Adipocyte (in vitro differentiated cells): ENCODE results near the gene MRPL38.

ENCODE experiments used
- DNase-seq: peaks from one replicate; pipeline ENCODE4 v3.0.0-alpha.2; 2015; ENCODE audit warnings: low read depth
- H3K27me3 ChIP-seq: replicated peaks from 2 replicates; pipeline ENCODE4 v1.7.0; 2013; ENCODE audit warnings: mild to moderate bottlenecking, low read length, moderate library complexity; ENCODE audit not compliant: control insufficient read depth, insufficient read depth
- H3K36me3 ChIP-seq: 2 replicates; pipeline ENCODE4 v1.7.0; 2013; ENCODE audit warnings: low read length, mild to moderate bottlenecking, moderate library complexity; ENCODE audit not compliant: control insufficient read depth, insufficient read depth, severe bottlenecking
- H3K4me1 ChIP-seq: 2 replicates; pipeline ENCODE4 v1.7.0; 2013; ENCODE audit warnings: mild to moderate bottlenecking, low read length, moderate library complexity; ENCODE audit not compliant: control insufficient read depth, insufficient read depth
- H3K4me3 ChIP-seq: 2 replicates; pipeline ENCODE4 v1.7.0; 2013; ENCODE audit warnings: mild to moderate bottlenecking, low read length, moderate library complexity
- H3K9ac ChIP-seq: 2 replicates; pipeline ENCODE4 v1.7.0; 2013; ENCODE audit warnings: mild to moderate bottlenecking, low read length, moderate library complexity
- H3K9me3 ChIP-seq: 2 replicates; pipeline ENCODE4 v1.7.0; 2013; ENCODE audit warnings: mild to moderate bottlenecking, low read length, moderate library complexity; ENCODE audit not compliant: control insufficient read depth

The MRPL38 gene

GRCh38 chr17:75917141-75917916 lies 12.6 kb upstream of the MRPL38 start:
- Histone ChIP-seq H3K36me3 (peaks cover 3% of the 10 kb centered on the region), H3K9ac (no peak overlapping the region), H3K4me1 (no peaks in the 10 kb centered on the region), H3K9me3 (no peaks in the 10 kb centered on the region), H3K27me3 (no peaks in the 10 kb centered on the region), H3K4me3 (no peak overlapping the region)
- no peak for DNase-seq

- Histone ChIP-seq H3K9me3 (no peaks in the 10 kb centered on the region), H3K4me1 (no peaks in the 10 kb centered on the region), H3K36me3 (peaks cover 7% of the 10 kb centered on the region), H3K27me3 (no peaks in the 10 kb centered on the region), H3K9ac (no peak overlapping the region), H3K4me3 (no peak overlapping the region)
- no peak for DNase-seq
Measured at GRCh38 chr17:75915268-75915667, 10.6 kb upstream of the MRPL38 start.

DNA sequence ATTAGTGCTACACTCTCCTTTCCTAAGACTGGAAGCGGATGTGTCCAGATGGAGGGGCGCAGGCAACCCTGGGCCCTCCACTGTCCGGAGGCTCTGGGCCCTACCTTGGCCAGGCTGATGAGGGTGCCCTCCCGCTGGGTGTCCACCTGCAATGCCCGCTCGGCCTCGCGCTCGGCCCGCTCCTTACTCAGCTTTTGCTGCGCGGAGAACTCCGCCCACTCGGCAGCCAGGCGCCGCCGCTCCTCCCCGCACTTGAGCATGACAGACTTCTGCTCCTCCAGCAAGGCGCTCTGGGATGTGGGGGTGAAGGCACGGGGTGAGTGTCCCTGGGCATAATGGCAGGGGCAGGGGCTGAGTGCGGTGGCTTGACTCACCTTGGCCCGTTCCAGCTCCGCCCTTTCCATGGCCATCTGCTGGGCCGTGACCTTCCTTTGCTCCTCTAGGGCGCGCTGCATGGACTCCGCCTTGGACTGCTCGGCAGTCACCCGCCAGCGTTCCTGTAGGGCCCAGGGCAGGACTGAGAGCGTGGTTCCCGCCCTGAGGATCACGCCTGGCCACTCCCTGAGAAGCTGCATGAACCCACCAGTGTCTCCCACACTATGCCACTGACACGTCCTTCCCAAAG lies 10.1 kb upstream of the MRPL38 start:
- Histone ChIP-seq H3K4me3 (no peak overlapping the region), H3K27me3 (no peaks in the 10 kb centered on the region), H3K9me3 (no peaks in the 10 kb centered on the region), H3K4me1 (peaks cover 1% of the 10 kb centered on the region), H3K9ac (no peak overlapping the region), H3K36me3 (peaks cover 7% of the 10 kb centered on the region)
- DNase-seq: no peak

DNA sequence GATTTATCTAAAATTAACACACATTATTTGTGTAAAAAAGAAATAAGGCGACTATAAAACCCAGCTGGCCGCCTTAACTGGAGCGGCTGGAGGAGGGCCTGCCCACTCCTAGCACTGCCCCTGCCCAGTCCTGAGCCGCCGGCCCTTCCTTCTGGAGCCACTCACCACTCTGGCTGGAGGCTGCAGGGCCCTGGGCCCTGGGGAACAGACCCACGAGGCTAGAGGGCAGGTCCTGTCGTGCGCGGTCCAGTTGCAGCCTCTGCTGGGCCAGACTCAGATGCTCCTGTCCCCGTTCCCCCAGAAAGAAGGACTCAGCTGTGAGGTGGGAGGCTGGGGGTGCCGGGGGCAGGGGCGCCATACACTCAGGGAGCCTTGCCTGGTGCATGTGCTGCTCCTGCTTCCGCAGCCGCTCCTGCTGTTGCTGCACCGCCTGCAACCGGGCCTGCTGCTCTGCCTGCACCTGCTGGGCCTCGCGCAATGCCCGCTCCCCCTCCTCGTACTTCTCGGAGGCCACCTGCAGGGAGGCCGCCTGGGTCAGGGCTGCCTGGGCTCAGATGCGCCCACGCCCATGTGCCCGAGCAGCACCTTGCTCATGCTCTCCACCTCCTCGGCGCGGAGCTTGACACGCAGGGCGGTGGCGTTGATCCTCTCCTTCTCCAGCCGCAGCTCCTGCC lies 9.0 kb upstream of the MRPL38 start:
- DNase-seq: no peak
- peaks cover 2% of the 10 kb centered on the region for H3K4me1 ChIP-seq
- no peaks in the 10 kb centered on the region for H3K9me3 ChIP-seq
- H3K36me3 ChIP-seq: peaks cover 7% of the 10 kb centered on the region
- H3K27me3 ChIP-seq: no peaks in the 10 kb centered on the region
- H3K4me3 ChIP-seq: no peak overlapping the region
- H3K9ac ChIP-seq: no peak overlapping the region

DNA sequence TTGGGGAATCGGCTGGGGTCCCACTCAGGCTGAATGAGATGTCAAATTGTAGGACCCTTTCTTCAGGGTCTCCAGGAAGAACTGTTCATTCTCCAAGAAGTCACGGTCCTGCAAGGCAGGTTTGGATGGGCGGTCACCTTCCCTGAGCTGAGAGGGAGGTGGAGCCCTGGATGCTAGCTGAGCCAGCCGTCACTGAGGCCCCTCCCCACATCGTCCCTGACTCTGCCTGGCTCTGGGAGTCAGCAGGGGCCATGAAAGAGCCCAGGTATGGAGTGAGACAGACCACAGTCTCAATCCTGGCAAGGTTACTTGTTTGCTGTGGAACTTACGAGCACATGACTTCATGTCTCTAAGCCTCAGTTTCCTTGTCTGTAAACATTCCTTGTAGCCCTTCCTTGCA lies 6.0 kb upstream of the MRPL38 start:
- H3K4me3 ChIP-seq: no peak overlapping the region
- no peak overlapping the region for H3K9ac ChIP-seq
- H3K4me1 ChIP-seq: peaks cover 2% of the 10 kb centered on the region
- no peaks in the 10 kb centered on the region for H3K9me3 ChIP-seq
- no peak for DNase-seq
- peaks cover 7% of the 10 kb centered on the region for H3K36me3 ChIP-seq
- H3K27me3 ChIP-seq: no peaks in the 10 kb centered on the region

- peak; percentile 11 for DNase-seq
Measured at GRCh38 chr17:75909812-75910274, 5.2 kb upstream of the MRPL38 start.

GRCh38 chr17:75909051-75909811 lies 4.5 kb upstream of the MRPL38 start:
- Histone ChIP-seq H3K4me3 (no peak overlapping the region), H3K27me3 (no peaks in the 10 kb centered on the region), H3K9me3 (no peaks in the 10 kb centered on the region), H3K36me3 (peaks cover 7% of the 10 kb centered on the region), H3K4me1 (peaks cover 2% of the 10 kb centered on the region), H3K9ac (no peak overlapping the region)
- no peak for DNase-seq

More at GRCh38 chr17:75909812-75910274, 5.2 kb upstream of the MRPL38 start:
- Histone ChIP-seq H3K9me3 (no peaks in the 10 kb centered on the region), H3K4me1 (peaks cover 2% of the 10 kb centered on the region), H3K27me3 (no peaks in the 10 kb centered on the region), H3K36me3 (peaks cover 7% of the 10 kb centered on the region), H3K9ac (no peak overlapping the region), H3K4me3 (no peak overlapping the region)

DNA sequence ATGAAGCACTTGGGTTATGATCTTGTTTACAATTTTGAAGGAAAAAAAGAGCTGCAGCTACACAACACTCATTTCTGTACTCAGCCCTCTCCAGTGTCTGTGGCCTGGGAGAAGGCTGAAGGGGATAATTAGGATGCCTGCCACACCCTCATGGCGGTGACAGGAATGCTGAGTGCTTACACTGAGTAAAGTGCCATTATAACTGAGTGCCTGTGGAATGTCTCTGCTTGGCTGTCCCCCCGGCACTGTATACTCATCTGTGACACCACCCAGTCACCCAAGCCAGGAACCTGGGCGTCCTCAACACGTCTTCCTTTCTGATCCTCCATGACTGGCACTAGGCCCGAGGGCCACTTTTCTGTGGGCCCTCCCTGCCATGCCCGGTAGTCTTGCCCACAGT lies 3.5 kb upstream of the MRPL38 start:
- no peaks in the 10 kb centered on the region for H3K27me3 ChIP-seq
- H3K4me1 ChIP-seq: peaks cover 7% of the 10 kb centered on the region
- DNase-seq: no peak
- H3K9me3 ChIP-seq: no peaks in the 10 kb centered on the region
- no peak overlapping the region for H3K9ac ChIP-seq
- no peak overlapping the region for H3K4me3 ChIP-seq
- H3K36me3 ChIP-seq: peaks cover 4% of the 10 kb centered on the region

DNA sequence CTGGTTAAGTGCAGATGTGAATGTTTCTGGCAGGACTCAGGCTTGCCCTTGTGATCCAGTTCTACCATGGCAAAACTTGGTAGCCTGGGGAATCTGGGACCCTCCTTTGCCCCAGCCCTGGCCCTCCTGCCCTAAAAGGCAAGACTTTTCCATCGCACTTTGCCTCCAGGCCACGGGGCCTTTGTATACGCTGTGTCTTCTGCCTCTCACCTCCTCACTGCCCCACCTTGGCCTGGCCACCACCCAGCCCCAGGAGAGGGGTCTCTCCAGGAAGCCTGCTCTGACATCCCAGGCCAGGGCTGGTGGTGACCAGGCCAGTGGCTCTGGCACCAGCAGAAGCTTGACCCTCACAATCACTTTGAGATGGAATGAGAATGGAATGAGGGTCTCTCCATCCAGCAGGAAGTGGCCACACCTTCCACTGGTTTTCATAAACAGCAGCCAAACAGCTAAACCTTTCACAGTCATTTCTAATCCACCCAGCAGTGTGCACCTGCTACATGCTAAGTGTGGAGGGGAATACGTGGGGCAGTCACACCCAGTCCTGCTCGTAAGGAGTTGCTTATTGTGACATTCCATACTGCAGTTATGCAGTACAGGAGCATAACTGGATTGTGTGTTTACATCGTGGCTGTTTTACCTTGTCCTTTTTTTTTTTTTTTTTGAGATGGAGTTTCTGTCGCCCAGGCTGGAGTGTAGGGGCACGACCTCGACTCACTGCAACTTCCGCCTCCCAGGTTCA lies 1.6 kb upstream of the MRPL38 start:
- DNase-seq: no peak
- H3K27me3 ChIP-seq: no peaks in the 10 kb centered on the region
- peaks cover 7% of the 10 kb centered on the region for H3K4me1 ChIP-seq
- peaks cover 6% of the 10 kb centered on the region for H3K36me3 ChIP-seq
- no peak overlapping the region for H3K9ac ChIP-seq
- no peaks in the 10 kb centered on the region for H3K9me3 ChIP-seq
- no peak overlapping the region for H3K4me3 ChIP-seq

DNA sequence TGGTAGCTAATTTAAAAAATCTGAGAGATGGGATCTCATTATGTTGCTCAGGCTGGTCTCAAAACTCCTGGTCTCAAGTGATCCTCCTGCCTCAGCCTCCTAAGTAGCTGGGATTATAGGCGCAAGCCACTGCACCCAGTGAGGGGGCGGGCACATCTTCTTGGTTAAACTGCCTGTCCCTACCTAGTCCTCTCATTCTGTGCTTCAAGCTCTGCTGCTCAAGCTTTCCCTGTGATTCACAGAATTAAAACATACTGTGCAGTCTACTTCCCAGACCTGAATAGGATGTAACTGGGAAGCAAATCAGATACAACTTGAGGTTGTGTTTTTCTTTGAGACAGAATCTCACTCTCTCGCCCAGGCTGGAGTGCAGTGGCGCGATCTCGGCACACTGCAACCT lies 2.3 kb downstream of the MRPL38 start:
- Histone ChIP-seq H3K4me3 (no peak overlapping the region), H3K36me3 (peaks cover 37% of the 10 kb centered on the region), H3K4me1 (peaks cover 6% of the 10 kb centered on the region), H3K27me3 (no peaks in the 10 kb centered on the region), H3K9me3 (no peaks in the 10 kb centered on the region), H3K9ac (no peak overlapping the region)
- no peak for DNase-seq
